Esophagus muscularis mucosa (tissue), 4 donors: ENCODE measurements around the gene SMIM38.

Experiments used
- EP300 ChIP-seq: sonication (generic); formaldehyde crosslinking; IDR thresholded peaks from one replicate; pipeline ENCODE4 v1.6.1; 2017; ENCODE audit warnings: antibody characterized with exemption
- POLR2A ChIP-seq: fragments of 450-650 bp; IDR thresholded peaks from one replicate; pipeline ENCODE4 v1.6.1; 2017; ENCODE audit warnings: antibody characterized with exemption, moderate library complexity, mild to moderate bottlenecking, low read depth
- TF ChIP-seq, protein P1 (sequence below), 3 experiments: fragments of 200-600 bp in 2 of 3; fragments of 450-650 bp in 1 of 3; sonication (generic) in 2 of 3; IDR thresholded peaks; one replicate each; pipeline ENCODE4 v1.5.1; 2017 to 2019; ENCODE audit warnings: antibody characterized with exemption in 3 of 3, mild to moderate bottlenecking in 2 of 3, moderate library complexity in 1 of 3

DNA sequence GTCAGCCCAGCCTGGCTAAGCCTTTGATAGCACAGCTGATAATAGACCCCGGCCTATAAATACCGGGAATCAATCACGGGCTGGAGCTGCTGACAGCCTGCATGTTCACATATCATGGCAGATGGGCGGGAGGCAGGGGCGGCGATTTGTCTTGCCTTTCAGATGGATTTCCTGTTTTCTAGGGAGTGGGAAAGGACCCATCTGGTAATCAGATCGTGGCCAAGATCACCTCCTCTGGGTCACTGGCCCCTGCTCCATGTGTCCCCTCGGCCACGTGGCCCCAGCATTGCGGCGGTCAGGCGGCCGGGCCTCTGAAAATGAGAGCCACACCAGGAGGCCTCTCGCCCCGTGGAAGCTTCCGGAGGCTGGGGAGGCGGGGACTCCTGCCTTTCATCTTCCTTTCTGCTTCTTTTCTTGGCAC lies 36.6 kb downstream of the SMIM38 start:
- no peak for TF ChIP-seq POLR2A
- TF ChIP-seq EP300, result no peak
- TF ChIP-seq, protein P1, sequence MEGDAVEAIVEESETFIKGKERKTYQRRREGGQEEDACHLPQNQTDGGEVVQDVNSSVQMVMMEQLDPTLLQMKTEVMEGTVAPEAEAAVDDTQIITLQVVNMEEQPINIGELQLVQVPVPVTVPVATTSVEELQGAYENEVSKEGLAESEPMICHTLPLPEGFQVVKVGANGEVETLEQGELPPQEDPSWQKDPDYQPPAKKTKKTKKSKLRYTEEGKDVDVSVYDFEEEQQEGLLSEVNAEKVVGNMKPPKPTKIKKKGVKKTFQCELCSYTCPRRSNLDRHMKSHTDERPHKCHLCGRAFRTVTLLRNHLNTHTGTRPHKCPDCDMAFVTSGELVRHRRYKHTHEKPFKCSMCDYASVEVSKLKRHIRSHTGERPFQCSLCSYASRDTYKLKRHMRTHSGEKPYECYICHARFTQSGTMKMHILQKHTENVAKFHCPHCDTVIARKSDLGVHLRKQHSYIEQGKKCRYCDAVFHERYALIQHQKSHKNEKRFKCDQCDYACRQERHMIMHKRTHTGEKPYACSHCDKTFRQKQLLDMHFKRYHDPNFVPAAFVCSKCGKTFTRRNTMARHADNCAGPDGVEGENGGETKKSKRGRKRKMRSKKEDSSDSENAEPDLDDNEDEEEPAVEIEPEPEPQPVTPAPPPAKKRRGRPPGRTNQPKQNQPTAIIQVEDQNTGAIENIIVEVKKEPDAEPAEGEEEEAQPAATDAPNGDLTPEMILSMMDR (IDR thresholded peaks at IDR 0.05), result no peak
